NCI-H2196 (cell line): ENCODE data around the gene HSD17B11.
"Not testable (repeated sequence)": the region's sequence is repeated elsewhere in the genome, so short reads cannot be mapped to it uniquely, and the experiment has no call there.

Experiments used
- DNase-seq: peaks from one replicate; lab custom pipeline; 2025; ENCODE audit not compliant: unreplicated experiment; lab: John Stamatoyannopoulos, UW

HSD17B11 gene

GRCh38 chr4:87390891-87391575 lies at the start of gene HSD17B11:
HSD17B11 (minus strand) TSS chr4:87391188; CDS start chr4:87391070, 118 bp downstream.
- peak; percentile 74 for DNase-seq

- DNase-seq = no peak
These were observed 42.4 kb upstream of the HSD17B11 start for GRCh38 chr4:87433342-87433741.

GRCh38 chr4:87430038-87430437 lies 39.0 kb upstream of the HSD17B11 start:
- no peak for DNase-seq

GRCh38 chr4:87428979-87429378 lies 38.0 kb upstream of the HSD17B11 start:
- DNase-seq = no peak

GRCh38 chr4:87427518-87427868 lies 36.5 kb upstream of the HSD17B11 start:
- DNase-seq = no peak

- DNase-seq = no peak
These were observed 36.0 kb upstream of the HSD17B11 start for GRCh38 chr4:87426865-87427517.

- no peak for DNase-seq
These were observed 34.7 kb upstream of the HSD17B11 start for GRCh38 chr4:87425711-87426110.

- not testable (repeated sequence) for DNase-seq
These were observed 33.1 kb upstream of the HSD17B11 start for GRCh38 chr4:87424099-87424543.

GRCh38 chr4:87423317-87424098 lies 32.5 kb upstream of the HSD17B11 start:
- no peak for DNase-seq

GRCh38 chr4:87422104-87423052 lies 31.4 kb upstream of the HSD17B11 start, which contains the start of gene NUDT9:
NUDT9 (plus strand) TSS chr4:87422573; CDS start chr4:87422906, 333 bp downstream.
- DNase-seq = peak; percentile 84

- no peak for DNase-seq
These were observed 29.4 kb upstream of the HSD17B11 start for GRCh38 chr4:87420276-87420830.

- DNase-seq = no peak
These were observed 28.7 kb upstream of the HSD17B11 start for GRCh38 chr4:87419578-87420249.

GRCh38 chr4:87418410-87418809 lies 27.4 kb upstream of the HSD17B11 start:
- not testable (repeated sequence) for DNase-seq

GRCh38 chr4:87416965-87417364 lies 26.0 kb upstream of the HSD17B11 start:
- DNase-seq = no peak

- no peak for DNase-seq
These were observed 23.8 kb upstream of the HSD17B11 start for GRCh38 chr4:87414816-87415215.

GRCh38 chr4:87410679-87411078 lies 19.7 kb upstream of the HSD17B11 start:
- no peak for DNase-seq

- no peak for DNase-seq
These were observed 19.2 kb upstream of the HSD17B11 start for GRCh38 chr4:87410157-87410556.

- DNase-seq = no peak
These were observed 18.5 kb upstream of the HSD17B11 start for GRCh38 chr4:87409420-87409939.

- DNase-seq = not testable (repeated sequence)
These were observed 15.9 kb upstream of the HSD17B11 start for GRCh38 chr4:87406902-87407301.
